GM18517 (cell line): ENCODE results near the gene TMEM255B.

Source experiments
- ATAC-seq: cut with Tn5 transposase; IDR thresholded peaks from one replicate; pipeline ENCODE4 v1.9.1; 2021; ENCODE audit warnings: mild to moderate bottlenecking, moderate library complexity; ENCODE audit not compliant: unreplicated experiment

TMEM255B gene

GRCh38 chr13:113857531-113858195 is 98.6 kb downstream of the TMEM255B start:
- ATAC-seq = no peak

- ATAC-seq = no peak
These were observed 100.5 kb downstream of the TMEM255B start for GRCh38 chr13:113859311-113860050.

- ATAC-seq = no peak
These were observed 101.1 kb downstream of the TMEM255B start for GRCh38 chr13:113860051-113860664.

GRCh38 chr13:113860665-113861432 is 101.8 kb downstream of the TMEM255B start:
- ATAC-seq = no peak

DNA sequence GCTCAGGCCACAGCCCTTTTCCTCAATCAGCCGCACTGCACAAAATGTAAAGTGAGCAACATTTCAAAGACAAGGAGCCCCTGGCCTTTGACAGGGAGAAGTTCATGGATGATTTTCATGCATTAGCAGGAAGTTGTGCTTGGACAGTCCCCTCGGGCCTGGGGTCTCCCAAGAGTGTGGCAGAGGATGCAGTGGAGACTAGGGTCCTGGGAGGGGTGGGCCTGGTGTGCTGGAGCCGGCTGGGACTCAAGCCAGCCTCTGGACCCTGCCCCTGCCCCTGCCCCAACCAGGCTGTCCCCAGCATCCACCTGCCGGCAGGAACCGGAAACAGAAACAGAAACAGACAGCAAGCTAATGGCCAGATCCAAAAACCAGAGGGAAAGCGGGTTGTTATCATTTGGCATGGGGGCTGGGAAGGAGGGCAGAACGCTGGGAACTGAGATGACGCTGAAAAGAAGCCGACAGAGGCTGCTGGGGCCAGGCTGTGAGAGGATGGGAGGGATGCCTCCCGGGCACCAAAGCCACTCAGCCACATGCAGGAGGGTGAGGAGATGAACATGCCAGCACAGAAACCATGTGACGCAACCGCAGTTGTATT is 102.5 kb downstream of the TMEM255B start:
- ATAC-seq = no peak

GRCh38 chr13:113862191-113862930 is 103.3 kb downstream of the TMEM255B start:
- no peak for ATAC-seq

DNA sequence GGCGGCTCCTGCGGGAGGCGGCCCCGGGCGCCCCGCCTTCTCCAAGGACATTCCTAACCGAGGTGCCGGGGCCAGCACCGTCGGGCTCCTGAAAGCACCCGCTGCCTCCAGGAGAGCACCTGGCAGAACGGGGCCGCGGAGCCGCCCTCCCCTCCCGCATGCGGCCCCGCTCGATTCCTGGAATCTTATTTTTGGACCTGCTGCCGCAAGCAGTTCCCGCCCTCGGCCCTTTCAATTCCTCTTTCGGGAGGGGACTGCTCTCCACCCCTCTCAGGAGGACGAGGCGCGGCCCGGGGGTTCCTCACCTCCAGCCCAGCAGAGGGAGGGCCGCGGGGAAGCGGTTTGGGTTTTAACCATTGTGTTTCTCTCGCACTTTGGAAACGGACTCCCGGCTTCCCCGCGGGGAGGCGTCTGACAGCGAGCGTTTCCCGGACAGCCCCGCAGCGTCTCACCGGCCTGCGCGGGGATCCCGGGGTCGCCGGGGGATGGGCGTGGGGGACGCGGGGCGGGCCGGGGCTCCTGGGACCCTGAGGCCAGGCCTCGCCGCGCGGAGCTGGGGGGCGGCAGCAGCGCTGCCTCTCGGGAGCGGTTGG is 104.0 kb downstream of the TMEM255B start:
- ATAC-seq = no peak

- no peak for ATAC-seq
These were observed 104.7 kb downstream of the TMEM255B start, which contains the start of gene GAS6 for GRCh38 chr13:113863524-113864272. Gene GAS6, minus strand, starts transcription at chr13:113864076. Its CDS starts 156 bp downstream, at chr13:113863920.

- no peak for ATAC-seq
These were observed 105.4 kb downstream of the TMEM255B start for GRCh38 chr13:113864273-113864890.

DNA sequence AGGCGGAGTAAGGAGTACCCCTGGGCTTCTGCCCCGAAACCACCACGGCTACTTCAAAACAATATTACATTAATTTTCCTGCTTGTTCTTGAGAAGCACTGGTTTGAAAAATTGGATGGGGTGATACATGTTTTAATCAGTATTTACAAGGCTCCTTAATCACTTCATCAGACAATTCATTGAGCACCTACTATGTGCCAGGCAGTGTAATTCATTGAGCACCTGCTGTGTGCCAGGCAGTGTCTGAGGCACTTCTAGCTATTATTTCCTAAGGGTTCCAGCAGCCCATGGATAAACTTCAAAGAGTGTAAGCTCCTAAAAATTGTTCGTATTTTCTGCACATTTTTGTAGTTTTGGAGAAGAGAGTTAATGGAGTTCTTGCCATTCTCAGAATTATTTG is 106.4 kb downstream of the TMEM255B start:
- ATAC-seq = no peak
